Measurements from ENCODE around the gene ZNF768.

ZNF768 gene

GRCh38 chr16:30499284-30499683, 27.1 kb downstream of the ZNF768 start:
- H3K4me2 ChIP-seq (ENCODE audit: insufficient read depth, low read length): no peak overlapping the region
- TF ChIP-seq EZH2 (IDR thresholded peaks at IDR 0.05; ENCODE audit: borderline replicate concordance, low read depth, low read length, severe bottlenecking): no peak
- no peak for TF ChIP-seq CTCF (IDR thresholded peaks at IDR 0.05; ENCODE audit: borderline replicate concordance, extremely low read depth, low read length, poor library complexity, severe bottlenecking)
- H3K79me2 ChIP-seq (ENCODE audit: insufficient read depth, low read length): no peaks in the 10 kb centered on the region
- no peak overlapping the region for H3K27ac ChIP-seq (ENCODE audit: low read length)
- no peak overlapping the region for H3K9ac ChIP-seq (ENCODE audit: low read depth, low read length)
- no peaks in the 10 kb centered on the region for H3K4me1 ChIP-seq (ENCODE audit: insufficient read depth, low read length)
- DNase-seq (no peak), ATAC-seq (ENCODE audit: insufficient read depth, low read depth) (no peak)
- H3K9me3 ChIP-seq (ENCODE audit: insufficient read depth, low read length, severe bottlenecking): no peaks in the 10 kb centered on the region
- peaks cover 6% of the 10 kb centered on the region for H3K36me3 ChIP-seq (ENCODE audit: insufficient read depth, low read length)
- no peak overlapping the region for H3K4me3 ChIP-seq (ENCODE audit: low read depth in 1 of 2, low read length in 2 of 2)
- no peaks in the 10 kb centered on the region for H3K27me3 ChIP-seq (ENCODE audit: insufficient read depth, low read length, poor library complexity)
- no peak overlapping the region for H2AFZ ChIP-seq (ENCODE audit: low read depth, low read length)
- no peaks in the 10 kb centered on the region for H4K20me1 ChIP-seq (ENCODE audit: insufficient read depth, low read length)

DNA sequence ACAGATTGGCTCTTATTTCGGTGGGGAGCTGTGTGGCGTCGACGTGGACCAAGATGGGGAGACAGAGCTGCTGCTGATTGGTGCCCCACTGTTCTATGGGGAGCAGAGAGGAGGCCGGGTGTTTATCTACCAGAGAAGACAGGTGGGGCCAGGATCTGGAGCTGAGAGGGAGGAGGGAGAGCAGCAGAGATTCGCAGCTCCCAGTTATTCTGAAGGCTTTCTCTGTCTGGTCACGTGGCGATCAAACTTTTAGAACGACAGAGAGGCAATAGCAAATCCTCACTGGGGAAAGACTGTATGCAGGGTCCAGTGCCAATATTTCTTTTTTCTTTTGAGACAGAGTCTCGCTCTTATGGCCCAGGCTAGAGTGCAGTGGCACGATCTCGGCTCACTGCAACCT, 31.7 kb downstream of the ZNF768 start:
- no peak overlapping the region for H3K4me2 ChIP-seq (ENCODE audit: insufficient read depth, low read length)
- no peaks in the 10 kb centered on the region for H3K4me1 ChIP-seq (ENCODE audit: insufficient read depth, low read length)
- peaks cover 6% of the 10 kb centered on the region for H3K36me3 ChIP-seq (ENCODE audit: insufficient read depth, low read length)
- no peak overlapping the region for H3K27ac ChIP-seq (ENCODE audit: low read length)
- TF ChIP-seq EZH2 (IDR thresholded peaks at IDR 0.05; ENCODE audit: borderline replicate concordance, low read depth, low read length, severe bottlenecking): no peak
- no peak for TF ChIP-seq CTCF (IDR thresholded peaks at IDR 0.05; ENCODE audit: borderline replicate concordance, extremely low read depth, low read length, poor library complexity, severe bottlenecking)
- no peak overlapping the region for H3K9ac ChIP-seq (ENCODE audit: low read depth, low read length)
- no peaks in the 10 kb centered on the region for H3K27me3 ChIP-seq (ENCODE audit: insufficient read depth, low read length, poor library complexity)
- H4K20me1 ChIP-seq (ENCODE audit: insufficient read depth, low read length): no peaks in the 10 kb centered on the region
- H3K4me3 ChIP-seq (ENCODE audit: low read depth in 1 of 2, low read length in 2 of 2): no peak overlapping the region
- no peaks in the 10 kb centered on the region for H3K9me3 ChIP-seq (ENCODE audit: insufficient read depth, low read length, severe bottlenecking)
- no peak for ATAC-seq (ENCODE audit: insufficient read depth, low read depth)
- H3K79me2 ChIP-seq (ENCODE audit: insufficient read depth, low read length): no peaks in the 10 kb centered on the region
- DNase-seq: no peak
- H2AFZ ChIP-seq (ENCODE audit: low read depth, low read length): no peak overlapping the region

GRCh38 chr16:30493941-30494488, 32.4 kb downstream of the ZNF768 start:
- Histone ChIP-seq H3K36me3 (ENCODE audit: insufficient read depth, low read length) (peaks cover 4% of the 10 kb centered on the region; the same call in 1 of the 2 replicates), H3K27ac (ENCODE audit: low read length) (no peak overlapping the region), H3K4me3 (ENCODE audit: low read depth in 1 of 2, low read length in 2 of 2) (no peak overlapping the region), H3K4me1 (ENCODE audit: insufficient read depth, low read length) (no peaks in the 10 kb centered on the region), H3K9ac (ENCODE audit: low read depth, low read length) (no peak overlapping the region), H3K27me3 (ENCODE audit: insufficient read depth, low read length, poor library complexity) (no peaks in the 10 kb centered on the region), H2AFZ (ENCODE audit: low read depth, low read length) (no peak overlapping the region), H3K4me2 (ENCODE audit: insufficient read depth, low read length) (no peak overlapping the region), H3K79me2 (ENCODE audit: insufficient read depth, low read length) (no peaks in the 10 kb centered on the region), H4K20me1 (ENCODE audit: insufficient read depth, low read length) (no peaks in the 10 kb centered on the region), H3K9me3 (ENCODE audit: insufficient read depth, low read length, severe bottlenecking) (no peaks in the 10 kb centered on the region)
- TF ChIP-seq EZH2 (IDR thresholded peaks at IDR 0.05; ENCODE audit: borderline replicate concordance, low read depth, low read length, severe bottlenecking) (no peak), CTCF (IDR thresholded peaks at IDR 0.05; ENCODE audit: borderline replicate concordance, extremely low read depth, low read length, poor library complexity, severe bottlenecking) (no peak)
- no peak for DNase-seq
- ATAC-seq (ENCODE audit: insufficient read depth, low read depth): no peak
